HG03460 (cell line): ENCODE measurements around the gene FGF14.
"Not testable (repeated sequence)": the region's sequence is repeated elsewhere in the genome, so short reads cannot be mapped to it uniquely, and the experiment has no call there.

Source experiments
- ATAC-seq: cut with Tn5 transposase; IDR thresholded peaks from one replicate; pipeline ENCODE4 v1.9.1; 2021; ENCODE audit not compliant: unreplicated experiment

FGF14 gene

GRCh38 chr13:102049853-102050252, 352.0 kb downstream of the FGF14 start:
- ATAC-seq: no peak

- no peak for ATAC-seq
These were observed 356.1 kb downstream of the FGF14 start for GRCh38 chr13:102045731-102046130.

DNA sequence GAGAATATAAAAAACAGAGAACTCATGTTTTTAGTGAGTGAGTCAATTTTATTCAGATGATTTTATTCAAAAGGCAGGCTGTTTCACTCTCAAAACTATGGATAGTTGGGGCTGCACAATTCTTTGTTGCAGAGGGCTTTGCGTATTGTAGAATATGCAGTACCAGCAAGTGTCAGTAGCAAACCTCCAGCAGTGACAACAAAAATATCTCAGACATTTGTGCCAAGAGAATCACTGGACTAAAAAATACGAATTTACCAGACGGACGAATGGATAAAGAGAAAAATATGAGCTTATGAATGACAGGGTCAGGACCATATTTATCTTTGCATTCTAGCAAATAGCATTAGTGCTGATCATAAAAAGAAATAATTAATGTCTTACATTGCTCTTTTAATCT, 359.1 kb downstream of the FGF14 start:
- ATAC-seq: no peak

GRCh38 chr13:102041544-102041943, 360.3 kb downstream of the FGF14 start:
- no peak for ATAC-seq

- no peak for ATAC-seq
These were observed 361.0 kb downstream of the FGF14 start for GRCh38 chr13:102040812-102041211.

DNA sequence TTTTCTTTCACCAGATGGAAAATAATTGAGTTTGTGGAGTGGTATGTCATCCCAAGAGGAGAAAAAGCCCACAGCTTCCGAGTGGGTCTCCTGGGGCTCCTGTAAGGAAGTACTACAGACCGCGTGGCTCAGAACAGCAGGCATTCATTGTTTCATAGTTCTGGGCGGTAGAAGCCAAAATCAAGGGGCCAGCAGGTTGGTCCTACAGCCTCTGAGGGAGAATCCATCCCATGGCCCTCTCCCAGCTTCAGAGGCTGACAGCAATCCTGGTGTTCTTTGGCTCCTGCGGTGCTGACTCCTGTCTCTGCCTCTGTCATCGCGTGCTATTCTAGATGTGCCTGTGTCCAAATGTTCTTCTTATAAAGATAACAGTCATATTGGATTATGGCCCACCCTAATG, 362.6 kb downstream of the FGF14 start:
- no peak for ATAC-seq

DNA sequence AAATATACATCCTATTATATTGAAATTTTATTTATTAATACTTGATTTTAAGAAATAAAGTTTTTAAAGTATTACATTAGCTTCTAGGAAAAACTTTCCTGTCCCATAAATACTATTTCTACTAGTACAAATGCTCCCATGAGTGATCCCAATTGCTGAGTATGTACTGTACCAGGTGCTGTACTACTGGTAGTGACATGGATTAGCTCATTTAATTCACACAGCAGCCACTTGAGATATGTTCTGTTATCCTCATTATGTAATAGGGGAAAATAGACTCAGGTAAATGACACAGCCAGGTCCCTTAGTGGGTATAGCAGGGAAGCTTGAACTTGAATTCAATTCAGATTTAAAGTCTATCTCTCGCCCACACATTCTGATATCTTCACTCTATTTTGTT, 363.1 kb downstream of the FGF14 start:
- no peak for ATAC-seq

DNA sequence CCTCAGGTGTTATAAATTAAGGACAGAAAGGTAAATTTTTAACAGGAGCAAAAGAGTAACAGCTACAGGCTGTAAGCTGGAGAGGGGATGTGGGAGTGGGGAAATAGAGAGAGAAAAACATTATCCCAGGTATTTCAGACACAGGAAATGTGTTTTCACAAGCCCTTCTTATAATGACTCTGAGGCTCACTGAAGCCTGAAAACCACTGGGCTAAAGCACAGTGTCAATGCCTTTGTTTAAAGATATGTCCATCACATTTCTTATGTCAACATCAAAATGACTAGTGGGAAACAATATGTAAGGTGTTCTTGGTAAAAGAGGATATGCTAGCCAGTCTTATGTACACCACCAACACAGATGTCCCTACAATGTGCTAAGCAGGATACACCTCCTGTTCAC, 365.9 kb downstream of the FGF14 start:
- ATAC-seq: no peak

- no peak for ATAC-seq
These were observed 368.0 kb downstream of the FGF14 start for GRCh38 chr13:102033857-102034331.

DNA sequence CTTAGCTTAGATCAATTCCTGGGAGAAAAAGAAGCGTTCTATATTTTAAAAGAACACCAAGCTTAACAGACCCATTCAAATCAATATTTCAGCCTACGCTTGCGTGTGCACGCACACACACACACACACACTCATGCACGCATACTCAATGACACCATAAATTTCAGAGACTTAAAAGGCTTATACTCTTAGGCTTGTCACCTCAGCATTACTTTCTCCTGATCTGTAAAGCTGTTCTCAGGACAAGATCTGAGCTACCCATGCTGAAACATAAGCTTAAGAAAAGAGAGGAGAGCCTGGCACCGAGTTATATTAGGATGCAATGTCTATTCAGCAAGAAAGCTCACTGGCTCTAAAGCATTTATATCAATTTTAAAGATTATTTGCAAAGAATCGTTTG, 368.5 kb downstream of the FGF14 start:
- no peak for ATAC-seq

DNA sequence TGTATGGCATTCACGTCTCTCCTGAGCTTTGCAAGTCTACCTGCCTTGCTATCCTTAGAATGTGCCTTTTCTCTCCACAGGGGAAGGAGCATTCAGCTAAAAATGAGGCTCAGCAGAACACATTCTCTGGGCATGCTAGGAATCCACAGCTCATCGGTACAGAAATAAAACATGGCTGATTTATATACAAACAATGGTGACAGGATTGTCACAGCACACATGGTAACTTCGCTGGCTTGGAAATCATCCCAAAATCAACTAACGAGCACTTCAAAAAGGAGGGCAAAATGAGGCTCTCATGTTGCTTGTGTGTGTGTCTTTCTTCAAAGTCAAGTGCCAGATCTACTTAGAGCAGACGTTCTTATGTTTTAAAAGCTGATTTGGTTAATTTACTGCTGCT, 373.0 kb downstream of the FGF14 start:
- no peak for ATAC-seq

- no peak for ATAC-seq
These were observed 373.6 kb downstream of the FGF14 start for GRCh38 chr13:102028206-102028605.

- no peak for ATAC-seq
These were observed 380.1 kb downstream of the FGF14 start for GRCh38 chr13:102021777-102022176.

DNA sequence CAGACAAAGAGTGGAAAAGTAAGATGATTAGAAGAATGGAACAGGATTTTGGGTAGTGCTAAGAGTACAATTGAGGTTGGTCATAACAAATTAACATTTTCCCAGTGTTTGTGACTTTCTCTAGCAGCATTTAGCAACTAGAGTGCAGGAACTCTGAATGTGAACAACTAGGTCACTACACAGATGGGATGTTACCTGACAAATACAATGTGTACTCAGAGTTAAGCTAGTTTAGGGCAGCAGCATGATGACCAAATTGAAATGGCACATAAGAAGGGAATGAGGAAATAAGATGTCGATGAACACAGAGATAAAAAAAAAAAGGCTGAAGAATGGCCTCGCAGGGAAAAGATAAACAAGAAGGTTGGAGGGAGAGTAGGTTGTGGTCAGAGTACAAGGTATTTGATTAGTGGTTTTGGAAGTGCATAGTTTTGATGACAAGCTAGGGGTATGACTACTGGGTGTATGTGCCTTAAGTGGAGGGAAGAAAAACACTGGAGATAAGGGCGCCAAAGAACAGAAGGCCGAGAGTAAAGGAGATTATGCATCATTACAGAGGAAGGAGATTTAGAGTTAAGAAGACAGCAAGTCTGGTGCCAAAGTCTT, 381.1 kb downstream of the FGF14 start:
- ATAC-seq: no peak

GRCh38 chr13:102018716-102019115, 383.1 kb downstream of the FGF14 start:
- ATAC-seq: no peak

GRCh38 chr13:102017248-102017647, 384.6 kb downstream of the FGF14 start:
- ATAC-seq: no peak

- ATAC-seq: no peak
These were observed 389.3 kb downstream of the FGF14 start for GRCh38 chr13:102012299-102013293.

GRCh38 chr13:102011455-102011854, 390.4 kb downstream of the FGF14 start:
- ATAC-seq: not testable (repeated sequence)

GRCh38 chr13:102003848-102004570, 397.8 kb downstream of the FGF14 start:
- no peak for ATAC-seq

GRCh38 chr13:102002287-102002686, 399.6 kb downstream of the FGF14 start:
- ATAC-seq: no peak

GRCh38 chr13:102000764-102001163, 401.1 kb downstream of the FGF14 start:
- ATAC-seq: no peak
